GM13976 (cell line): ENCODE data around the gene PCDHA2.
"Not testable (repeated sequence)": the region's sequence is repeated elsewhere in the genome, so short reads cannot be mapped to it uniquely, and the experiment has no call there.

Experiments used
- DNase-seq: peaks from one replicate; pipeline ENCODE4 v3.0.0; 2012; ENCODE audit warnings: low spot score
- CTCF ChIP-seq: IDR thresholded peaks from 2 replicates; pipeline ENCODE4 v1.5.1; 2012; ENCODE audit warnings: borderline replicate concordance, mild to moderate bottlenecking; ENCODE audit not compliant: insufficient read depth; ENCODE audit errors: extremely low read depth, missing control alignments, control extremely low read depth
- in situ Hi-C: fragments of 300-500 bp; cut with MboI; formaldehyde crosslinking; loops from one replicate; pipeline ENCODE4 v1.12.0; 2022; ENCODE audit warnings: low sequenced_read_pairs, mixed read lengths, inconsistent platforms; ENCODE audit not compliant: unreplicated experiment

The PCDHA2 gene

GRCh38 chr5:140791089-140791488, 3.6 kb upstream of the PCDHA2 start:
- no peak for DNase-seq
- in situ Hi-C loops = no loop called here
- TF ChIP-seq CTCF = no peak

GRCh38 chr5:140795259-140795641, 598 bp downstream of the PCDHA2 start:
- no peak for DNase-seq
- no peak for TF ChIP-seq CTCF

GRCh38 chr5:140796072-140796717, 1.5 kb downstream of the PCDHA2 start:
- DNase-seq, in situ Hi-C loops: not testable (repeated sequence)

More at GRCh38 chr5:140795259-140795641, 598 bp downstream of the PCDHA2 start:
- in situ Hi-C loops = no loop called here

GRCh38 chr5:140796718-140797095, 2.1 kb downstream of the PCDHA2 start:
- TF ChIP-seq CTCF = no peak
- no peak for DNase-seq
- in situ Hi-C loops = no loop called here

- no peak for DNase-seq
- TF ChIP-seq CTCF = no peak
- in situ Hi-C loops = no loop called here
These were observed 6.3 kb downstream of the PCDHA2 start, which contains the start of gene PCDHA3 for GRCh38 chr5:140800816-140801493. Gene PCDHA3, plus strand, starts transcription at chr5:140801057.

GRCh38 chr5:140801494-140801841, 6.8 kb downstream of the PCDHA2 start:
- no peak for TF ChIP-seq CTCF
- no peak for DNase-seq
- in situ Hi-C loops = no loop called here

GRCh38 chr5:140802381-140802780, 7.7 kb downstream of the PCDHA2 start:
- in situ Hi-C loops = not testable (repeated sequence)

More at GRCh38 chr5:140802381-140802780, 7.7 kb downstream of the PCDHA2 start:
- not testable (repeated sequence) for DNase-seq
